OCI-LY7 (cell line): ENCODE results near the gene KIF3A. TPM values are rescaled to one million over a fixed set of nuclear protein-coding genes. Genes with fewer than 3 reads are reported as not detected.

ENCODE experiments used
- BruUV-seq: library from RNA; stranded (reverse); fragments of 400-500 nt; replicated peaks from 2 replicates; lab custom pipeline; 2021; lab: Mats Ljungman, UMichigan
- CTCF ChIA-PET: fragments of 300-600 bp; sonication (Branson Sonifier 250); formaldehyde crosslinking; loops from one replicate; lab custom pipeline; 2022; ENCODE audit warnings: antibody characterized with exemption; ENCODE audit not compliant: unreplicated experiment; lab: Charles Lee
- POLR2A ChIA-PET: fragments of 300-600 bp; sonication (Branson Sonifier 250); formaldehyde crosslinking; loops from one replicate; lab custom pipeline; 2022; ENCODE audit warnings: antibody characterized with exemption; lab: Charles Lee
- DNase-seq: peaks from one replicate; pipeline ENCODE4 v3.0.0-alpha.2; 2015; ENCODE audit warnings: low spot score
- H2AFZ ChIP-seq: fragments of 200-600 bp; sonication (generic), shearing (Covaris generic); 2 replicates; pipeline ENCODE4 v1.6.1; 2014; ENCODE audit warnings: mild to moderate bottlenecking, antibody characterized with exemption, low read length, moderate library complexity
- H3K27ac ChIP-seq: fragments of 200-600 bp; sonication (generic); 2 replicates; pipeline ENCODE4 v1.5.1; 2014; ENCODE audit warnings: mixed run types, low read depth, mild to moderate bottlenecking, moderate library complexity, low read length, inconsistent platforms; ENCODE audit not compliant: poor library complexity, severe bottlenecking
- H3K36me3 ChIP-seq: fragments of 200-600 bp; sonication (generic); 2 replicates; pipeline ENCODE4 v1.6.1; 2014; ENCODE audit warnings: mild to moderate bottlenecking, antibody characterized with exemption, low read length, moderate library complexity, mixed read lengths; ENCODE audit not compliant: insufficient read depth
- H3K4me1 ChIP-seq: fragments of 200-600 bp; sonication (generic); 2 replicates; pipeline ENCODE4 v1.5.1; 2014; ENCODE audit warnings: mild to moderate bottlenecking, low read length; ENCODE audit not compliant: insufficient read depth, poor library complexity, severe bottlenecking
- H3K4me2 ChIP-seq: fragments of 200-600 bp; sonication (generic); 2 replicates; pipeline ENCODE4 v1.6.1; 2014; ENCODE audit warnings: mild to moderate bottlenecking, low read length
- H3K4me3 ChIP-seq: fragments of 200-600 bp; sonication (generic); 2 replicates; pipeline ENCODE4 v1.5.1; 2014; ENCODE audit warnings: mild to moderate bottlenecking, low read depth, low read length; ENCODE audit not compliant: poor library complexity, severe bottlenecking
- H3K79me2 ChIP-seq: fragments of 200-600 bp; sonication (generic); 2 replicates; pipeline ENCODE4 v1.6.1; 2016; ENCODE audit warnings: low read depth, mild to moderate bottlenecking, low read length, moderate library complexity, mixed read lengths; ENCODE audit not compliant: insufficient read depth
- H3K9me2 ChIP-seq: fragments of 200-600 bp; sonication (generic); 2 replicates; pipeline ENCODE4 v1.6.1; 2016; ENCODE audit warnings: mild to moderate bottlenecking, low read length, mixed read lengths; ENCODE audit not compliant: insufficient read depth
- H3K9me3 ChIP-seq: fragments of 200-600 bp; sonication (generic); 2 replicates; pipeline ENCODE4 v1.6.1; 2014; ENCODE audit warnings: mild to moderate bottlenecking, mixed run types, low read length, mixed read lengths
- H4K20me1 ChIP-seq: fragments of 200-600 bp; sonication (generic); 2 replicates; pipeline ENCODE4 v1.6.1; 2014; ENCODE audit warnings: mild to moderate bottlenecking, antibody characterized with exemption, low read length, moderate library complexity, mixed read lengths; ENCODE audit not compliant: insufficient read depth
- EZH2phosphoT487 ChIP-seq: fragments of 200-600 bp; sonication (generic); IDR thresholded peaks from 2 replicates; pipeline ENCODE4 v1.6.1; 2018; ENCODE audit warnings: low read depth, borderline replicate concordance, mild to moderate bottlenecking, mixed run types, antibody characterized with exemption, low read length, moderate library complexity, mixed read lengths
- intact Hi-C: fragments of 100-400 bp; cut with micrococcal nuclease; formaldehyde crosslinking; loops from one replicate; pipeline ENCODE4 v1.10.0; 2022; ENCODE audit not compliant: unreplicated experiment
- total RNA-seq, 2 experiments: library from RNA; depleted of rRNA in 1 of 2; stranded (reverse); fragments of >200 nt in 1 of 2; shearing (Covaris generic) in 1 of 2; gene quantifications; 2 replicates each; pipeline ENCODE4 v1.2.3, GENCODE V29; 2014 to 2022
- TF ChIP-seq, protein P1 (sequence below): fragments of 200-600 bp; sonication (generic); conservative IDR thresholded peaks from 2 replicates; pipeline ENCODE4 v1.5.1; 2014; ENCODE audit warnings: mild to moderate bottlenecking, antibody characterized with exemption, low read length, moderate library complexity, mixed read lengths

The KIF3A gene
- total RNA-seq, 2 experiments from 2014 or later, result 6.7 to 14.2 TPM

DNA sequence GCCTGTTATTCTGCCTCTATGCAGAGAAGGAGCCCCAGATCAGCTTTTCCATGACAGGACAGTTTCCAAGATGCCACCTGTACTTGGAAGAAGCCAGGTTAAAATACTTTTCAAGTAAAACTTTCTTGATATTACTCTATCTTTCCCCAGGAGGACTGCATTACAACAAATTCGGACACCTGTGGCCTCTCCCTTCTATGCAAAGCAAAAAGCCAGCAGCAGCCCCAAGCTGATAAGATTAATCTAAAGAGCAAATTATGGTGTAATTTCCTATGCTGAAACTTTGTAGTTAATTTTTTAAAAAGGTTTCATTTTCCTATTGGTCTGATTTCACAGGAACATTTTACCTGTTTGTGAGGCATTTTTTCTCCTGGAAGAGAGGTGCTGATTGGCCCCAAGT lies 63.9 kb downstream of the KIF3A start:
- Histone ChIP-seq H3K4me2 (no peak overlapping the region), H3K79me2 (no peaks in the 10 kb centered on the region), H3K4me1 (no peaks in the 10 kb centered on the region), H3K27ac (no peak overlapping the region), H3K9me2 (no peaks in the 10 kb centered on the region), H4K20me1 (no peaks in the 10 kb centered on the region), H3K9me3 (no peaks in the 10 kb centered on the region), H3K36me3 (no peaks in the 10 kb centered on the region), H2AFZ (no peak overlapping the region), H3K4me3 (no peak overlapping the region)
- BruUV-seq, result no TSS peak
- no peak for DNase-seq
- intact Hi-C loops, result no loop called here
- CTCF ChIA-PET, result no interaction called here
- POLR2A ChIA-PET, result interaction anchor here (1.8 kb wide), 1 partner anchor 23 kb away, joined by 4 read pairs; no protein-coding TSS in a partner anchor
- TF ChIP-seq, protein P1, sequence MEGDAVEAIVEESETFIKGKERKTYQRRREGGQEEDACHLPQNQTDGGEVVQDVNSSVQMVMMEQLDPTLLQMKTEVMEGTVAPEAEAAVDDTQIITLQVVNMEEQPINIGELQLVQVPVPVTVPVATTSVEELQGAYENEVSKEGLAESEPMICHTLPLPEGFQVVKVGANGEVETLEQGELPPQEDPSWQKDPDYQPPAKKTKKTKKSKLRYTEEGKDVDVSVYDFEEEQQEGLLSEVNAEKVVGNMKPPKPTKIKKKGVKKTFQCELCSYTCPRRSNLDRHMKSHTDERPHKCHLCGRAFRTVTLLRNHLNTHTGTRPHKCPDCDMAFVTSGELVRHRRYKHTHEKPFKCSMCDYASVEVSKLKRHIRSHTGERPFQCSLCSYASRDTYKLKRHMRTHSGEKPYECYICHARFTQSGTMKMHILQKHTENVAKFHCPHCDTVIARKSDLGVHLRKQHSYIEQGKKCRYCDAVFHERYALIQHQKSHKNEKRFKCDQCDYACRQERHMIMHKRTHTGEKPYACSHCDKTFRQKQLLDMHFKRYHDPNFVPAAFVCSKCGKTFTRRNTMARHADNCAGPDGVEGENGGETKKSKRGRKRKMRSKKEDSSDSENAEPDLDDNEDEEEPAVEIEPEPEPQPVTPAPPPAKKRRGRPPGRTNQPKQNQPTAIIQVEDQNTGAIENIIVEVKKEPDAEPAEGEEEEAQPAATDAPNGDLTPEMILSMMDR, result no peak
- TF ChIP-seq EZH2phosphoT487, result no peak

- no peak for DNase-seq
- no peak for TF ChIP-seq EZH2phosphoT487
- TF ChIP-seq, protein P1, result no peak
- ChIA-PET POLR2A (no interaction called here), CTCF (no interaction called here)
- no peaks in the 10 kb centered on the region for H3K79me2 ChIP-seq
- no peaks in the 10 kb centered on the region for H3K9me3 ChIP-seq
- H3K27ac ChIP-seq, result no peak overlapping the region
- no peaks in the 10 kb centered on the region for H3K9me2 ChIP-seq
- H2AFZ ChIP-seq, result no peak overlapping the region
- no peaks in the 10 kb centered on the region for H3K36me3 ChIP-seq
- H4K20me1 ChIP-seq, result no peaks in the 10 kb centered on the region
- no TSS peak for BruUV-seq
- H3K4me2 ChIP-seq, result no peak overlapping the region
- no peaks in the 10 kb centered on the region for H3K4me1 ChIP-seq
- H3K4me3 ChIP-seq, result no peak overlapping the region
- intact Hi-C loops, result no loop called here
These were observed 66.3 kb downstream of the KIF3A start for GRCh38 chr5:132671000-132671399.

GRCh38 chr5:132669966-132670882 lies 67.1 kb downstream of the KIF3A start:
- H3K9me2 ChIP-seq, result no peaks in the 10 kb centered on the region
- no peak overlapping the region for H2AFZ ChIP-seq
- no peaks in the 10 kb centered on the region for H3K9me3 ChIP-seq
- ChIA-PET CTCF (no interaction called here), POLR2A (interaction anchor here (0.6 to 1.2 kb wide), 3 partner anchors 34 to 434 kb away, joined by 3 to 4 read pairs (median 3); no protein-coding TSS in a partner anchor)
- BruUV-seq, result no TSS peak
- no peak overlapping the region for H3K4me2 ChIP-seq
- no peaks in the 10 kb centered on the region for H3K4me1 ChIP-seq
- DNase-seq, result no peak
- H3K79me2 ChIP-seq, result no peaks in the 10 kb centered on the region
- H3K27ac ChIP-seq, result no peak overlapping the region
- H3K36me3 ChIP-seq, result no peaks in the 10 kb centered on the region
- no peaks in the 10 kb centered on the region for H4K20me1 ChIP-seq
- H3K4me3 ChIP-seq, result no peak overlapping the region
- TF ChIP-seq, protein P1, result no peak
- no peak for TF ChIP-seq EZH2phosphoT487
- intact Hi-C loops, result no loop called here
